NB4 (cell line): ENCODE measurements around the gene STX11.

ENCODE experiments used
- DNase-seq: peaks from one replicate; pipeline ENCODE4 v3.0.0; 2010; ENCODE audit warnings: low read depth
- H3K4me3 ChIP-seq: one replicate; pipeline ENCODE4 v1.5.1; 2011; ENCODE audit warnings: mild to moderate bottlenecking, low read depth, low read length, moderate library complexity
- MYC ChIP-seq: IDR thresholded peaks from 2 replicates; pipeline ENCODE4 v1.6.1; 2011; ENCODE audit warnings: low read depth, low read length
- POLR2A ChIP-seq: IDR thresholded peaks from 2 replicates; pipeline ENCODE4 v1.6.1; 2011; ENCODE audit warnings: mild to moderate bottlenecking; ENCODE audit not compliant: insufficient read length; ENCODE audit errors: extremely low read depth
- TF ChIP-seq, protein P1 (sequence below): IDR thresholded peaks from 2 replicates; pipeline ENCODE4 v1.6.1; 2011; ENCODE audit warnings: low read depth, low read length
- TF ChIP-seq, protein P2 (sequence below): IDR thresholded peaks from one replicate; pipeline ENCODE4 v1.5.1; 2012; ENCODE audit warnings: low read depth, low read length

The STX11 gene

DNA sequence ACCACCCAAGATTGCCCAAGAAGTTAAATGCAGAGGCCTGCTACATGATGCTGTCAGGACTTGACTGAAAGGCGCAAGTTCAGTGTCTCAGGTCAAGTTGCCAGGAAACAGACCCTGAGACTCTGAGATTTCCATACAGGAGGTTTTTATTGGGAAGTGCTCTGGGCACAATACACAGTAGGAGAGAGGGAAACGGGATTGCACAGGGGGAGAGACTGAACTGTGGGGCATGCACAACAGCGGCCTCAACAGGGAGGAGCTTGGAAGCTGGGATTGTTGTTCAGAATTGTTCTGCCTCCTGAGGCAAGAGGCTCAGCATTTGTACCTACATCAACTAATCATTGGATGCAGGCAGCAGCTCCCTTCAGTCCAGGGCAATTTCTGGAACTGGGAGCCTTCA is 6.7 kb downstream of the STX11 start:
- no peak for TF ChIP-seq POLR2A
- H3K4me3 ChIP-seq = no peak overlapping the region
- no peak for DNase-seq

DNA sequence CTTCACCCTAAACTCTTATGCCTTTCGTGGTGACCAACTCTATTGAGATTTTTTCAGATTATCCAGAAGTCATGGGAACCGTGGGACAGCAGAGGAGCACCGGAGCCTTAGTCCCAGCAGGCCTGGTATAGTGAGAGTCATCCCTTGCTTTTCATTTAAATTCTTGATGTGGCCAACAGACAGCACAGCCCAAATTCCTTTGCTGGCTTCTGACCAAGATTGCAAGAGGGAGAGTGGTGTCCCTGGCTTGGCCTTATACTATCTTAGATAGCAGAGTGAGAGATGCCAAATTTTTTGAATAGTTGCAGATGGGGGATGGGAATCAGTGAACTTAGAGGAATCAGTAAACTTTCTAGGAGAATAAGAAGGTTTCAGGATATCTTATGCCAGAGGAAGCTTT is 7.8 kb downstream of the STX11 start:
- DNase-seq = no peak
- no peak overlapping the region for H3K4me3 ChIP-seq
- TF ChIP-seq, protein P1, sequence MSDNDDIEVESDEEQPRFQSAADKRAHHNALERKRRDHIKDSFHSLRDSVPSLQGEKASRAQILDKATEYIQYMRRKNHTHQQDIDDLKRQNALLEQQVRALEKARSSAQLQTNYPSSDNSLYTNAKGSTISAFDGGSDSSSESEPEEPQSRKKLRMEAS = no peak
- no peak for TF ChIP-seq POLR2A
- TF ChIP-seq MYC = no peak
- TF ChIP-seq, protein P2, sequence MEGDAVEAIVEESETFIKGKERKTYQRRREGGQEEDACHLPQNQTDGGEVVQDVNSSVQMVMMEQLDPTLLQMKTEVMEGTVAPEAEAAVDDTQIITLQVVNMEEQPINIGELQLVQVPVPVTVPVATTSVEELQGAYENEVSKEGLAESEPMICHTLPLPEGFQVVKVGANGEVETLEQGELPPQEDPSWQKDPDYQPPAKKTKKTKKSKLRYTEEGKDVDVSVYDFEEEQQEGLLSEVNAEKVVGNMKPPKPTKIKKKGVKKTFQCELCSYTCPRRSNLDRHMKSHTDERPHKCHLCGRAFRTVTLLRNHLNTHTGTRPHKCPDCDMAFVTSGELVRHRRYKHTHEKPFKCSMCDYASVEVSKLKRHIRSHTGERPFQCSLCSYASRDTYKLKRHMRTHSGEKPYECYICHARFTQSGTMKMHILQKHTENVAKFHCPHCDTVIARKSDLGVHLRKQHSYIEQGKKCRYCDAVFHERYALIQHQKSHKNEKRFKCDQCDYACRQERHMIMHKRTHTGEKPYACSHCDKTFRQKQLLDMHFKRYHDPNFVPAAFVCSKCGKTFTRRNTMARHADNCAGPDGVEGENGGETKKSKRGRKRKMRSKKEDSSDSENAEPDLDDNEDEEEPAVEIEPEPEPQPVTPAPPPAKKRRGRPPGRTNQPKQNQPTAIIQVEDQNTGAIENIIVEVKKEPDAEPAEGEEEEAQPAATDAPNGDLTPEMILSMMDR = no peak

DNA sequence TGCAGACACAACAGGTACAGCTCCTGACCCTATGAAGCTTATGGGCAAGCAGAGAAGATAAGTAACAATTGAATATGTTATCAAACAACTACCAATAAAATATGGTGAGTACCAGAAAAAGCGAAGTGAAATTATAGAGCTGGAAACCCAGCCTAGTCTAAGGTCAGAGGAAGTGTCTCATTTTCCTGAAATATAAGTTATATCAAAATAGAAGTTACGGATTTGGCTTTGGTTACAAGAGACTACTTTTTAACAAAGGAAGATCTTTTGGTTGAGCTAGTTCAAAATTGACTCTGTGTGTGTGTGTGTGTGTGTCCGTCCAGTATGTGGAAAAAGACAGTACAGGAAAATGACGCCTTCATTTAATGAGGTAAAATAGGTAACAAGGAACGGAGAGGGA is 8.9 kb downstream of the STX11 start:
- H3K4me3 ChIP-seq = no peak overlapping the region
- TF ChIP-seq, protein P2 = no peak
- TF ChIP-seq MYC (no peak), POLR2A (no peak)
- TF ChIP-seq, protein P1 = no peak
- no peak for DNase-seq

DNA sequence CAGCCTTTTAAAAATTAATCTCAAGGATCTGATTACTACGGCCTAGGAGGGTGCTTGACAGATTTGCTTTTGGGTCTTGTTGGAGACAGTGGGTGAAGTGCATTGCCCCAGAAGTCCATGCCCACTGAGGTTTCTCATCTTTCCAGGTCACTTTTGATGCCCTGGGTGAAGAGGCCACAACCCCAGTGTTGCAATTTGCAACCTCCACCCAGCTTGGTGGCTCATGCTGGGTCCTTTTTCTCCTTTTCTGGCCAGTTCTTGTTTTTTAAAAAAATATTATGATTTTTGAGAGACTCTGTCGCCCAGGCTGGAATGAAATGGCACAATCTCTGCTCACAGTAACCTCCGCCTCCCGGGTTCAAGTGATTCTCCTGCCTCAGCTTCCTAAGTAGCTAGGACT is 9.4 kb downstream of the STX11 start:
- no peak for DNase-seq
- H3K4me3 ChIP-seq = no peak overlapping the region
- no peak for TF ChIP-seq MYC
- TF ChIP-seq, protein P2 = no peak
- TF ChIP-seq, protein P1 = no peak

DNA sequence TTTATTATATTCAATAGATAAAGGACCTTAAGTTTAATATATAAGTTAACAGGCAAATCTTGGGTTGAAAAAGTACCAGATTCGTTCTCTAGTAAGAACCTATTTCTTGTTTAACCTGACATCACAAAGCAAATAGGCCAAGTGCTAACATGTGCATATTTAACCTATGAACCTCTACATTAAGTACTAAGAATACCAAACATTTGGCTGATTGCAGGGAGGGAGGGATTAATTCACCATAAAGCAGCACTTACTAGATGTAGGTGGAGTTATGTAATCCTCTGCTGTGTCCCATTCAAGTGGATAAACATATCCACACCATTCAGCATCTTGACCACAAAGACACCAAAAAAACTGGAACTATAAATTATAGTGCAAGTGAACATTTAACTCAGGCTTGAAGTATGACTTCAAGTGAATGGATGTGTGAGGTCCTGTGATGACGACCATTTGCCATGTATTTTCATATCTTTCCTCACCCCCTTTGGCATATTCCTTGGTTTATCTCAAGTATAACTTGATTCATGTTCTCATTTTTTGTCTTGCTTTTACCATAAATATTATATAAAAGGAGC is 10.2 kb downstream of the STX11 start:
- no peak overlapping the region for H3K4me3 ChIP-seq
- no peak for DNase-seq
- TF ChIP-seq, protein P2 = no peak
- TF ChIP-seq MYC = no peak
- TF ChIP-seq, protein P1 = no peak
- no peak for TF ChIP-seq POLR2A

DNA sequence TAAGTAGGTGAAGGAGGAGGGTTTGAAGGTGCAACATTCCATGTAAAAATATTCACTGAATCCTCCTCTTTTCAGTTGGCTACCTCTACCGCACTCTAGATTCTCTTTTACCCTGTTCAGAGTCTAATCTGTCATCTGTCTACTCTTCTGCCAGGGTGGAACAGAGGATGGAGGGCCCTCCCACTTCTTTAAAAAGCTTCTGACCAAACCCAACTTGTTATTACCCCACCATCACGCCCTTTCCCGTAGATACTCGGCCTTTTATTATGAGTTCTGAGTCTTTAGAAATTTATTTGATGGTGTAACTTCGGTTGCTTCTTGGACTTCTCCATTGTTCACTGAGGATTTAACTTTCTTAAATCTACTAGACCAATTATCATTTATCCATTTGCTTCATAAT is 11.7 kb downstream of the STX11 start:
- no peak for DNase-seq
- H3K4me3 ChIP-seq = no peak overlapping the region
- TF ChIP-seq MYC (no peak), POLR2A (no peak)
- TF ChIP-seq, protein P1 = no peak
- TF ChIP-seq, protein P2 = no peak
